Upper lobe of left lung (tissue), 4 donors: ENCODE data around the gene LAMC2.

Experiments used
- EP300 ChIP-seq, 4 donors: sonication (generic); formaldehyde crosslinking; IDR thresholded peaks; one replicate each; pipeline ENCODE4 v1.5.1; 2017; ENCODE audit warnings: antibody characterized with exemption in 4 of 4, control low read depth in 2 of 4
- POLR2A ChIP-seq, 4 donors: fragments of 450-650 bp; IDR thresholded peaks; one replicate each; pipeline ENCODE4 v1.5.1; 2016 to 2017; ENCODE audit warnings: antibody characterized with exemption in 4 of 4, mild to moderate bottlenecking in 2 of 4
- POLR2AphosphoS5 ChIP-seq, 2 donors: sonication (generic); formaldehyde crosslinking; IDR thresholded peaks; one replicate each; pipeline ENCODE4 v1.5.1; 2017; ENCODE audit warnings: antibody characterized with exemption in 2 of 2
- TF ChIP-seq, protein P1 (sequence below), 6 experiments: fragments of 450-650 bp in 4 of 6; fragments of 200-600 bp in 2 of 6; sonication (generic) in 2 of 6; IDR thresholded peaks; one replicate each; pipeline ENCODE4 v1.5.1; 2016 to 2019; ENCODE audit warnings: antibody characterized with exemption in 6 of 6

DNA sequence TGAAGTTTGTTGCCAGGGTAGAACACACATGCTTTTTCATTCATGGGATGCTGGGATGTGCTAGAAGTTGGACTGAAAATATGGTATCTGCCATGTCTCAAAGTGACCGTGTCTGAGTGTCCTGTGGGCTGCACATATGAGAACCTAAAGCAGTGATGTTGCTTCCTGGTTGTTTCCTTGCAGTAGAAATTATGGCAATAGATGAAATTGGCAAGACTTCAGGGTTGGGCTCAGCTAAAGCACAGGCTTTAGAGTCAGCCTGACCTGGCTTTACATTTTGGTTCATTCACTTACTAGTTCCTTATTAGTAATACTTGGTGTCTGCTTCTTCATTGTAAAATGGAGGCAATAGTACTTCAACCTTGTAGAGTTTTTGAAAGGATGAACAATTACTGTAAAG lies 2.2 kb downstream of the LAMC2 start:
- TF ChIP-seq, protein P1, sequence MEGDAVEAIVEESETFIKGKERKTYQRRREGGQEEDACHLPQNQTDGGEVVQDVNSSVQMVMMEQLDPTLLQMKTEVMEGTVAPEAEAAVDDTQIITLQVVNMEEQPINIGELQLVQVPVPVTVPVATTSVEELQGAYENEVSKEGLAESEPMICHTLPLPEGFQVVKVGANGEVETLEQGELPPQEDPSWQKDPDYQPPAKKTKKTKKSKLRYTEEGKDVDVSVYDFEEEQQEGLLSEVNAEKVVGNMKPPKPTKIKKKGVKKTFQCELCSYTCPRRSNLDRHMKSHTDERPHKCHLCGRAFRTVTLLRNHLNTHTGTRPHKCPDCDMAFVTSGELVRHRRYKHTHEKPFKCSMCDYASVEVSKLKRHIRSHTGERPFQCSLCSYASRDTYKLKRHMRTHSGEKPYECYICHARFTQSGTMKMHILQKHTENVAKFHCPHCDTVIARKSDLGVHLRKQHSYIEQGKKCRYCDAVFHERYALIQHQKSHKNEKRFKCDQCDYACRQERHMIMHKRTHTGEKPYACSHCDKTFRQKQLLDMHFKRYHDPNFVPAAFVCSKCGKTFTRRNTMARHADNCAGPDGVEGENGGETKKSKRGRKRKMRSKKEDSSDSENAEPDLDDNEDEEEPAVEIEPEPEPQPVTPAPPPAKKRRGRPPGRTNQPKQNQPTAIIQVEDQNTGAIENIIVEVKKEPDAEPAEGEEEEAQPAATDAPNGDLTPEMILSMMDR (IDR thresholded peaks at IDR 0.05): no peak
- TF ChIP-seq POLR2A (IDR thresholded peaks at IDR 0.05) (no peak), POLR2AphosphoS5 (IDR thresholded peaks at IDR 0.05) (no peak), EP300 (IDR thresholded peaks at IDR 0.05) (no peak)
